AG09309 (cell line): Measurements from ENCODE around the gene SSX5.
"Not testable (repeated sequence)": the region's sequence is repeated elsewhere in the genome, so short reads cannot be mapped to it uniquely, and the experiment has no call there.

Experiments
- DNase-seq: peaks from one replicate; pipeline ENCODE4 v3.0.0-alpha.2; 2010; ENCODE audit warnings: low read depth
- H3K4me3 ChIP-seq: 2 replicates; pipeline ENCODE4 v1.5.1; 2011; ENCODE audit warnings: mild to moderate bottlenecking, low read depth, low read length, moderate library complexity; ENCODE audit not compliant: control insufficient read depth
- TF ChIP-seq, protein P1 (sequence below): IDR thresholded peaks from 2 replicates; pipeline ENCODE4 v1.5.1; 2011; ENCODE audit warnings: mild to moderate bottlenecking, low read depth, low read length, inconsistent platforms; ENCODE audit not compliant: insufficient read depth, control insufficient read depth; ENCODE audit errors: missing control alignments

The SSX5 gene, protein sequence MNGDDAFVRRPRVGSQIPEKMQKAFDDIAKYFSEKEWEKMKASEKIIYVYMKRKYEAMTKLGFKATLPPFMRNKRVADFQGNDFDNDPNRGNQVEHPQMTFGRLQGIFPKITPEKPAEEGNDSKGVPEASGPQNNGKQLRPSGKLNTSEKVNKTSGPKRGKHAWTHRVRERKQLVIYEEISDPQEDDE

DNA sequence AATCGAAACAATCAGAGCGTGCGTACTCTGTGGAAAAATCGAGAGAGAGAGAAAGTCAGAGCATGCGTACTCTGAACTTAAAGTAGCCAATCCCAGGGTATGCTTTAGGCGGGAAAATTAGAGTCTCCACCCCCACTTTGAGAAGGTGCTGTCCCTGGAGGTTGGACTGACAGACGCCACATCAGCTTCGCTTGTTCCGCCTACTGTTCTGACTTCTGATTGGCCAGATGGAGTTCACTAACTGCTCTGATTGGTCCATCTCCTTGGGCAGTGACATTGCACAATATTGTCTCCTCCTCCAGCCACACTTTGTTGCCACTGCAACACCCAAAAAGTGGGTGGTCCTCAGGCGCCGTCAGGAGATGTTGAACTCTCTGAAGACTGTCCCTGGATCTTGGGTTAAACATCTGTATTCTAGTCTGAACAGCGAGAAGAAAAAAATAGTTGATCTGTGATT lies at the start of gene SSX5:
SSX5 (minus strand) TSS at position 51 of the 457 bp plus-strand sequence. CDS start 1,437 bp downstream, outside the sequence.
- TF ChIP-seq, protein P1, sequence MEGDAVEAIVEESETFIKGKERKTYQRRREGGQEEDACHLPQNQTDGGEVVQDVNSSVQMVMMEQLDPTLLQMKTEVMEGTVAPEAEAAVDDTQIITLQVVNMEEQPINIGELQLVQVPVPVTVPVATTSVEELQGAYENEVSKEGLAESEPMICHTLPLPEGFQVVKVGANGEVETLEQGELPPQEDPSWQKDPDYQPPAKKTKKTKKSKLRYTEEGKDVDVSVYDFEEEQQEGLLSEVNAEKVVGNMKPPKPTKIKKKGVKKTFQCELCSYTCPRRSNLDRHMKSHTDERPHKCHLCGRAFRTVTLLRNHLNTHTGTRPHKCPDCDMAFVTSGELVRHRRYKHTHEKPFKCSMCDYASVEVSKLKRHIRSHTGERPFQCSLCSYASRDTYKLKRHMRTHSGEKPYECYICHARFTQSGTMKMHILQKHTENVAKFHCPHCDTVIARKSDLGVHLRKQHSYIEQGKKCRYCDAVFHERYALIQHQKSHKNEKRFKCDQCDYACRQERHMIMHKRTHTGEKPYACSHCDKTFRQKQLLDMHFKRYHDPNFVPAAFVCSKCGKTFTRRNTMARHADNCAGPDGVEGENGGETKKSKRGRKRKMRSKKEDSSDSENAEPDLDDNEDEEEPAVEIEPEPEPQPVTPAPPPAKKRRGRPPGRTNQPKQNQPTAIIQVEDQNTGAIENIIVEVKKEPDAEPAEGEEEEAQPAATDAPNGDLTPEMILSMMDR: no peak
- no peak within 1 kb of the TSS for H3K4me3 ChIP-seq
- no peak for DNase-seq

DNA sequence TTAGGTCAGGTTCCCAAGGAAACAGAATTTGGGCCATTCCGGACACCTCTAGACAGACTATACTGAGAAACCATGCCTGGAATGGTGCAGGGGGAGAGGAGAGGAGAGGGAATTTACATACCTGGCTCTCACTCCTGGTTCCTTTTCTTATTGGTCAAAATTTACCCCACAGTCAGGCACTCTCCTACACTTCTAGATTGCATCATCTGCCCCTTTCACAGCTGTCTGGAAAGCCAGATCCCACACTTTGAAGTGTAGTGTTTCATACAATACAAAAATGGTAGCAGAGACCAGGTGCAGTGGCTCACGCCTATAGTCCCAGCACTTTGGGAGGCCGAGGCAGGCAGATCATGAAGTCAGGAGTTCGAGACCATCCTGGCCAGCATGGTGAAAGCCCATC lies 27.6 kb upstream of the SSX5 start:
- not testable (repeated sequence) for H3K4me3 ChIP-seq, DNase-seq

GRCh38 chrX:48214341-48214740 lies 17.7 kb upstream of the SSX5 start:
- DNase-seq: not testable (repeated sequence)

DNA sequence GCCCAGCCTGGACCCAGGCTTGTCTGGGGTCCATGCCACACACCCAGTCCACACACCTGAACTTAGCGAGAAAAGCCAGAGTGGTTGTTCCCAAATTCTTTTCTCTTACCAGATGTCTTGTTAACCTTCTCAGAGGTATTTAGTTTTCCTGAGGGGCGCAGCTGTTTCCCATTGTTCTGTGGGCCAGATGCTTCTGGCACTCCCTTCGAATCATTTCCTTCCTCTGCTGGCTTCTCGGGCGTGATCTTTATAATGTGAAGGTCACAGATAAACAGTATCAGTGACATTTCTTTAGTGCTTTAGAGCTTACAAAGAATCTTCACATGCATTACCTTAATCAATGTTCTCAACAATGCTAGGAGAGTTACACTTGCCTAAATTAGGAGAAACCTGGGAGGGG lies 6.6 kb downstream of the SSX5 start:
- not testable (repeated sequence) for DNase-seq

More at GRCh38 chrX:48214341-48214740, 17.7 kb upstream of the SSX5 start:
- not testable (repeated sequence) for H3K4me3 ChIP-seq

GRCh38 chrX:48181882-48182281 lies 14.7 kb downstream of the SSX5 start:
- not testable (repeated sequence) for DNase-seq, H3K4me3 ChIP-seq

More for the DNA sequence above, 6.6 kb downstream of the SSX5 start:
- H3K4me3 ChIP-seq: not testable (repeated sequence)

GRCh38 chrX:48180811-48181210 lies 15.8 kb downstream of the SSX5 start:
- DNase-seq: no peak
- TF ChIP-seq, protein P1: no peak
- H3K4me3 ChIP-seq: no peak overlapping the region

DNA sequence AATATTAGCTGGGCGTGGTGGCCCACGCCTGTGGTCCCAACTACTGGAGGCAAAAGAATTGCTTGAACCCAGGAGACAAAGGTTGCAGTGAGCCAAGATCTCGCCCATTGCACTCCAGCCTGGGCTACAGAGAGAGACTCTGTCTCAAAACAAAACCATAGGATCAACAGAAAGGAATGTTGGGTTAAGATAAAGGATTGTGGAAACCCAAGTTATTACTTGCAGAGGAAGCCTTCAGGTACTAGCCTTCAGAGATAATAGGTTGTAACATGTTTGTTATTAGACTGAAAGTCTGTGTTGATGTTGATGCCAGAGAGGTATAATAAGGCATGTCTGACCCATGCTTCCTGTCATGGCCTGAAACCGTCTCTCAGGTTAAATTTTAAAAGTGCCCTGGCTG lies 16.9 kb downstream of the SSX5 start:
- no peak overlapping the region for H3K4me3 ChIP-seq
- DNase-seq: no peak
- TF ChIP-seq, protein P1: no peak

DNA sequence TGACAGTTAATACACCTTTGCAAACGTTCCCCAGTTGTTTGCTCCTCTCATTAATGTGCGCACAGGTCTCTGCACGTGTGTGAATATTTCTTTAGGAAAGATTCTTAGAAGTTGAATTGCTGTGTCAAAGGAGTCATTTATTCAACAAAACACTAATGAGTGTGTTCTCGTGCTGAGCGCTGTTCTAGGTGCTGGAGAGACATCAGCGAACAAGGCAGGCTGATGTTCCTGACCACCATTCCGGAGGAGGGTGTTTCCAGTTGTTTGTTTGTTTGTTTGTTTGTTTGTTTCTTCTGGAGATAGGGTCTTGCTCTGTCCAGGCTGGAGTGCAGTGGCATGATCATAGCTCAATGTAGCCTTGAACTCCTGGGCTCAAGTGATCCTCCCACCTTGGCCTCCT lies 30.3 kb downstream of the SSX5 start:
- not testable (repeated sequence) for H3K4me3 ChIP-seq, DNase-seq

- no peak for DNase-seq
- TF ChIP-seq, protein P1: no peak
These were observed 31.4 kb downstream of the SSX5 start for GRCh38 chrX:48165241-48165640.

More at GRCh38 chrX:48165241-48165640, 31.4 kb downstream of the SSX5 start:
- no peak overlapping the region for H3K4me3 ChIP-seq
